RWPE1 (cell line): ENCODE data around the gene C10orf67.
A peak's percentile ranks its signal among the peaks of the same experiment; 100 is the strongest.
"Not testable (repeated sequence)": the region's sequence is repeated elsewhere in the genome, so short reads cannot be mapped to it uniquely, and the experiment has no call there.

Source experiments
- CTCF ChIA-PET: fragments of 350-600 bp; sonication (Branson Sonifier 250); formaldehyde crosslinking; extraction: SDS; loops from one replicate; lab custom pipeline; 2021; lab: Yijun Ruan, JAX
- POLR2A ChIA-PET: fragments of 400-600 bp; formaldehyde crosslinking; extraction: SDS; loops from one replicate; lab custom pipeline; 2020; ENCODE audit warnings: antibody characterized with exemption; ENCODE audit not compliant: low non-redundant PET; lab: Yijun Ruan, JAX
- DNase-seq: peaks from one replicate; pipeline ENCODE4 v3.0.0; 2012; ENCODE audit warnings: low spot score
- H3K27ac ChIP-seq: fragments of 450-650 bp; 2 replicates; pipeline ENCODE4 v1.5.1; 2017
- CTCF ChIP-seq: fragments of 450-650 bp; conservative IDR thresholded peaks from 2 replicates; pipeline ENCODE4 v1.5.1; 2017; ENCODE audit warnings: low read depth, mild to moderate bottlenecking

C10orf67 gene

DNA sequence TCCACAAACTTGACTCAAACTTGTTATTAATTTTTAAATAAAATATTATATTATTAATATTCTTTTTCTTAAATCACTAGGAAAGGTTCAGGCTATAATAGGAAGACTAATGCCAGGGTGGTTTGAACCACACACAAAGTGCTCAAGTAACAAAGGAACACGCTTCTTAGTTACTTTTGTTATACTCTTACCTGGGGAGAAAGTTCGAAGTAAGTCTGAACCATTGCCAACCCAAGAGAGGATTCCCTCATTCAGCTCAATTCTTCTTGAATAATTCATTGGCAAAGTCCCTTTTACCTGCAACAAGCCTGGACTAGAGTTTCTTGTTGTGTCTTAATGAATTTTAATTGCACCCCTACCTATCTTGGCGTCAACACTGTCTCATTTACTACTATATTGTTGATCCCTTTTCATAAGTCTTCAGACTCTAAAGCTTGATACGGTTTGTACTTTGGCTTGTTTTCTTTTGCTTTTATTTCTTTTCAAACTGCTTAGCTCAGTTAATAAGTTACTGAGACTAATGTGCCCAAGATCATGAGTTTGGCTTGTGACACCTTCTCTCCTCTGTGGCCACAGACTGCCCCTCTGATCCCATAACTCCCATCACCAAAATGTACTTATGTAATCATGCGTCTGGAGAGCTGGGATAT is 10.2 kb upstream of the C10orf67 start:
- POLR2A ChIA-PET: no interaction called here

DNA sequence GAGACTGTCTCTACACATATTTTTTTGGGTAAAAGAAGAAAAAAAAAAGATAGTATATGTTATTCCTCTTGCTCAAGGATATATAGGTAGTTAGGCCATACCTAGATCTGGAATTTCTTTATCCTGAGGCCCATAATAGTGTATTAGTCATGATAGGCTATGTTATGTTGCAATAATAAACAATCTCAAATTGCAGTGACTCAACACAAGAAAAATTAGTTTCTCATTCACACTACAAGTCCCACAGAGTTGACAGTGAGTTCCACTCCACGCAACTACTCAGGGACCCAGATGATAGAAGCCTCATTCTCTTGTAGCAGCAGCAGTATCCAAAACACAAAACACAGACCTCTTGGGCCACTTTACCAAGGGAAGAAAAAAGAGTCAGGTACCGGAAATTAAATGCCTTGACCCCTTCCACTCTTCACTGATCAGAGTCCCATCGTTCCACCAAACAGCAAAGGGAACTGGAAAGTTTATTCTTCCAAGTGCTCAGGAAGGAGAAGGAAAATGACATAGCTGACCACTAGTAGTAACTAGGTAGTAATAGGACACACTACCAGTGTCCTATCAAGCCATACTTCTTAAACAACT is 7.4 kb upstream of the C10orf67 start:
- DNase-seq: peak; percentile 79
- POLR2A ChIA-PET: no interaction called here
- CTCF ChIA-PET: interaction anchor here (0.6 kb wide), 1 partner anchor 769 kb away, joined by 3 read pairs; no protein-coding TSS in a partner anchor
- H3K27ac ChIP-seq: peak overlapping the region; percentile 62; the same call in 1 of the 2 replicates
- no peak for TF ChIP-seq CTCF

More for the DNA sequence above, 10.2 kb upstream of the C10orf67 start:
- no peak for DNase-seq
- no peak overlapping the region for H3K27ac ChIP-seq
- no peak for TF ChIP-seq CTCF
- CTCF ChIA-PET: no interaction called here

DNA sequence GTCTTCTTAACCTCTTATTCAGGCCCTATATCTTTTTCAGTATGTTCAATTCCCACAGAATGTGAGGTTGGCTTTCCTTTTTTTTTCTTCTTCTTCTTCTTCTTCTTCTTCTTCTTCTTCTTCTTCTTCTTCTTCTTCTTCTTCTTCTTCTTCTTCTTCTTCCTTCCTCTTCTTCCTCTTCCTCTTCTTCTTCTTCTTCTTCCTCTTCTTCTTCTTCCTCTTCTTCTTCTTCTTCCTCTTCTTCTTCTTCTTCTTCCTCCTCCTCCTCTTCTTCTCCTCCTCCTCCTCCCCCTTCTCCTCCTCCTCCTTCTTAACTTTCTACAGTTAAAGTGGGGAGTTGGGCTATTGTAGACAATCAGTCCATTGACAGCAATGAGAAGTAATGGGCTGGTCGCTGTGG is 6.1 kb upstream of the C10orf67 start:
- DNase-seq, H3K27ac ChIP-seq, CTCF ChIA-PET: not testable (repeated sequence)
- POLR2A ChIA-PET: interaction anchor here (0.6 kb wide), 1 partner anchor 858 kb away, joined by 4 read pairs; the partner anchor contains the start of gene KIAA1217

GRCh38 chr10:23345861-23346260 is 1.3 kb upstream of the C10orf67 start:
- no peak overlapping the region for H3K27ac ChIP-seq
- CTCF ChIA-PET: interaction anchor here (0.6 kb wide), 1 partner anchor 311 kb away, joined by 3 read pairs; no protein-coding TSS in a partner anchor
- DNase-seq: peak; percentile 77
- no peak for TF ChIP-seq CTCF
- POLR2A ChIA-PET: no interaction called here

DNA sequence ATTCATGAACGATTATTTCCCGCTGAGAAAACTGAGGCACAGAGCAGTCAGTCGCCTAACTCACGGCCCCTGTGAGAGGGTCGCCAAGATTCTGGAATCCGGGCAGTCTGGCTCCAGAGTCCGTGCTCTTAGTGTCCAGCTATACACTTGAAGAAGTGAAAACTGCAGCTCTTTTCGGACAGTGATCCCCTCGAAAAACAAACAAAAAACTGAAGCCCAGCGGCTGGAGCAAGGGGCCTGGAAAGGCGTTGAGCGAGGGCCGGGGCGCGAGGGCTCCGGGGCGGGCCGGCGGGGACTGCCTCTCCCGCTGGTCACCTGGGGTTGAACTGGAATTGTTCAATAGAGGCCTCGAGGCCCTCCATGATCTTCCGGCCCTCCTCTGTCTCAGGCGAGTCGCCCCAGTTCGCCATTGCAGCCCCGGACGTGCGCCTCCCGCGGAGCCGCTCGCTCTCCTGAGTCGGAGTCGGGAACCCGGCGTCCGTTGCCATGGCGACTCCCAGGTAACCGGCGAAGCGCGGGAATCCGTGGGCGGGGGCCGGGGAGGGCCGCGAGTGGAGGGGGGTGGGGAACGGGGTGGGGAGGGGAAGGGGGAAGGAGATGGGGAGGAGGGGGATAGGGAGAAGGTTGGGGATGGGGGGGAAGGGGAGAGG is 881 bp downstream of the C10orf67 start:
- peak; percentile 54 for DNase-seq
- H3K27ac ChIP-seq: peak overlapping the region; percentile 93
- TF ChIP-seq CTCF: no peak
- ChIA-PET CTCF (interaction anchor here (0.6 kb wide), 1 partner anchor 16 kb away, joined by 4 read pairs; no protein-coding TSS in a partner anchor), POLR2A (no interaction called here)

- CTCF ChIA-PET: interaction anchor here (0.6 to 0.7 kb wide), 2 partner anchors 343 to 943 kb away, joined by 4 to 5 read pairs; no protein-coding TSS in a partner anchor
Measured at GRCh38 chr10:23342213-23342884, 2.2 kb downstream of the C10orf67 start.

More at GRCh38 chr10:23342213-23342884, 2.2 kb downstream of the C10orf67 start:
- POLR2A ChIA-PET: interaction anchor here (0.6 kb wide), 1 partner anchor 92 kb away, joined by 3 read pairs; no protein-coding TSS in a partner anchor
- peak overlapping the region; percentile 16; the same call in 1 of the 2 replicates for H3K27ac ChIP-seq
- no peak for TF ChIP-seq CTCF
- no peak for DNase-seq
